HG03378 (cell line): ENCODE results near the gene RMRP.
"Not testable (repeated sequence)": the region's sequence is repeated elsewhere in the genome, so short reads cannot be mapped to it uniquely, and the experiment has no call there.

Experiments
- ATAC-seq: cut with Tn5 transposase; IDR thresholded peaks from one replicate; pipeline ENCODE4 v1.9.1; 2021; ENCODE audit warnings: mild to moderate bottlenecking, moderate library complexity; ENCODE audit not compliant: unreplicated experiment

The RMRP gene

GRCh38 chr9:35615981-35616680 is 41.7 kb downstream of the RMRP start:
- no peak for ATAC-seq

DNA sequence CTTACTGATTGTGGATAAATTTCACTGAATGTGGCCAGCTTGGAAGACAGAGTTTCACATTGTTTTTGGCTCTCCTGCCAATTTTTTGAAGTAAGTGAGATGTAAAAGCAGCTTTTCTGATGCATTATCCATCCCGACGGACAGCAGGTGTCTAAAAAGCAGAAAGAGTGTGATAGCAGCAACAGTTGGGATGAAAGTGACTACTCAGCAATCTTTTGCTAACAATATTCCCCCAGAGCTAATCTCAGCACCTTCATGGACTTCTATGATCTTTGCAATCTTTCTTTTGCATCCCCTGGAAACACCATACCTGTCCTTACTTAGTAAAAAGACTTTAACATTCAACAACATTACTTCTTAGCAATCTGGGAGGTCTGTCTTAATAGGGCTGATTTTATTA is 45.0 kb downstream of the RMRP start:
- no peak for ATAC-seq

DNA sequence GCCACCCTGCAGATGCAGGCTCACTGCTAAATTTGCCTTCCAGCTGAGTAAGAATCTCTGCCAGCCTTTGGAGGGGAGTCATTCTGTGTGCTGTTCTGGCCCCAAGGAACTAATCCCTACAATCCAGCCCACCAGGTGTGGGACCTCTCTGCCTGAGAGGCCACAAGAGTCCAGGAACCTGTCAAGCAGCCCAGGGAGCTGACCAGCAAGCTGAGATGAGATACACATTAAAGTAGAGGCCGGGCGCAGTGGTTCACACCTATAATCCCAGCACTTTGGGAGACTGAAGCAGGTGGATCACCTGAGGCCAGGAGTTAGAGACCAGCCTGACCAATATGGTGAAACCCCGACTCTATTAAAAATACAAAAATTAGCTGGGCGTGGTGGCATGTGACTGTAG is 45.8 kb downstream of the RMRP start:
- ATAC-seq, result not testable (repeated sequence)

DNA sequence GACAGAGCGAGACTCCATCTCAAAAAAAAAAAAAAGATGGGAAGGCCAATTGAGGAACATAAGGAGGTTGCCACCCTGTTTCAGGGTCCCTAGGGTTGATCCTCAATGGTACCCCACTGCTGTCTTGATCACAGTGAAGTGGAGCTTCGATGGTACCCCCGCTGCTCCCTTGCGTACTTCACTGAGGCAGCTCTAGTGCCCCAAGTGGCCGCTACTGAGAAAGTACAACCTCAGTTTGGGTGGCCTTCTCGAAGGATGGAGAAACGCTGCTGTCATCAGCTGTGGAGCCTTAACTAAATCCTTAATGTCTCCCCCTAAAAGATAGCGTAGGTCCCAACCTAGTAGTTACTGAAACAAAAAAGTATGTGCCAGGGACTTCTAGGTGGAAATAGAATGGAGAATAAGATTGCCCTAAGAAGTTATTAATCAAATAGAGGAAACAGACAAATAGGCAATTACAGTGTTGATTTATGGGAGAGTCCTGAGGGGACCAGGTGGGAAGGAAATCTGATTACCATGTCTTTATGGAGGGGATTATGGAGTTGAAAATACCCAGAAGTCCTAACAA is 46.5 kb downstream of the RMRP start:
- ATAC-seq, result no peak

GRCh38 chr9:35609820-35610163 is 48.0 kb downstream of the RMRP start:
- ATAC-seq, result no peak

GRCh38 chr9:35609001-35609819 is 48.6 kb downstream of the RMRP start:
- ATAC-seq, result no peak

DNA sequence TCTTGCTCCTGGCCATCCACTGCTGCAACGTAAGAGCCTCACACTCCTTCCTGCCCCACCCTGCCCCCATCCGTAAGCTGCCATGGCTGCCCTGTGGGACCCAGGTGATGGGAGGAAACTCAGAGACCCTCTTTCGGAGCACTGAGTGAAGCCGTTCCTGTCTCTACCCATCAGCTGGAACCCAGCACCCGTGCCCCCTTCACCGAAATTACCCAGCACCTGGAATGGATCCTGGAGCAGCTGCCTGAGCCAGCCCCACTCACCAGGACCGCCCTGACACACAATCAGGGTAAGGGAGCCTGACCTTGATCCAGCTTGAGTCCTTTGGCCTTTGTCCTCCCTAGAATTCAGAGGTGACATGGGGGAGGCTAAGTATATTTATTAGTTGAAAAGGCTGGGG is 49.6 kb downstream of the RMRP start:
- ATAC-seq, result no peak
